SU-DHL-6 (cell line): ENCODE results near the gene MTMR12.

Source experiments
- H2AFZ ChIP-seq: fragments of 200-600 bp; sonication (generic); 2 replicates; pipeline ENCODE4 v1.6.1; 2014; ENCODE audit warnings: low read depth, mild to moderate bottlenecking, moderate library complexity, mixed read lengths, antibody characterized with exemption, low read length; ENCODE audit not compliant: severe bottlenecking
- H3F3A ChIP-seq: fragments of 200-600 bp; shearing (Covaris generic); 2 replicates; pipeline ENCODE4 v1.6.0; 2016; ENCODE audit warnings: antibody characterized with exemption, mild to moderate bottlenecking; ENCODE audit not compliant: insufficient read depth
- H3K27ac ChIP-seq: fragments of 200-600 bp; sonication (generic); 2 replicates; pipeline ENCODE4 v1.5.1; 2016; ENCODE audit warnings: low read depth, mild to moderate bottlenecking, low read length, moderate library complexity, mixed read lengths
- H3K27me3 ChIP-seq: fragments of 200-600 bp; sonication (generic), shearing (Covaris generic); 2 replicates; pipeline ENCODE4 v1.6.0; 2014; ENCODE audit warnings: mild to moderate bottlenecking, low read length
- H3K36me3 ChIP-seq: fragments of 200-600 bp; sonication (generic); 2 replicates; pipeline ENCODE4 v1.6.1; 2014; ENCODE audit warnings: mild to moderate bottlenecking, low read length, mixed read lengths
- H3K4me2 ChIP-seq: fragments of 300-600, 200-600 bp; shearing (Covaris generic), sonication (generic); 2 replicates; pipeline ENCODE4 v1.6.0; 2014; ENCODE audit warnings: low read length, low read depth, mild to moderate bottlenecking; ENCODE audit not compliant: poor library complexity, severe bottlenecking
- H3K4me3 ChIP-seq: fragments of 200-600 bp; sonication (generic); 2 replicates; pipeline ENCODE4 v1.5.1; 2014; ENCODE audit warnings: antibody characterized with exemption, low read length, mild to moderate bottlenecking, mixed read lengths; ENCODE audit not compliant: insufficient read depth, poor library complexity, severe bottlenecking
- H3K79me2 ChIP-seq: fragments of 200-600 bp; sonication (generic); 2 replicates; pipeline ENCODE4 v1.6.1; 2014; ENCODE audit warnings: mild to moderate bottlenecking, low read length, moderate library complexity; ENCODE audit not compliant: insufficient read depth
- H3K9ac ChIP-seq: fragments of 200-600 bp; sonication (generic); 2 replicates; pipeline ENCODE4 v1.7.0; 2014; ENCODE audit warnings: mild to moderate bottlenecking, low read length
- H3K9me2 ChIP-seq: fragments of 200-600 bp; sonication (generic); replicated peaks from 2 replicates; pipeline ENCODE4 v1.6.1; 2014; ENCODE audit warnings: low read length; ENCODE audit not compliant: insufficient read depth
- H3K9me3 ChIP-seq: fragments of 200-600 bp; sonication (generic); 2 replicates; pipeline ENCODE4 v1.6.1; 2014; ENCODE audit warnings: low read length, mixed read lengths; ENCODE audit not compliant: insufficient read depth
- H4K20me1 ChIP-seq: fragments of 200-600 bp; sonication (generic); 2 replicates; pipeline ENCODE4 v1.6.1; 2014; ENCODE audit warnings: low read depth, mild to moderate bottlenecking, antibody characterized with exemption, low read length, moderate library complexity, mixed read lengths
- CTCF ChIP-seq: fragments of 200-600 bp; sonication (generic); IDR thresholded peaks from one replicate; pipeline ENCODE4 v1.5.1; 2017; ENCODE audit warnings: antibody characterized with exemption, mild to moderate bottlenecking, low read length, moderate library complexity; ENCODE audit not compliant: insufficient read depth, poor library complexity, severe bottlenecking
- EZH2phosphoT487 ChIP-seq: fragments of 200-600 bp; sonication (generic), shearing (Covaris generic); conservative IDR thresholded peaks from 2 replicates; pipeline ENCODE4 v1.6.1; 2018; ENCODE audit warnings: mild to moderate bottlenecking, antibody characterized with exemption, low read length, moderate library complexity, mixed read lengths

The MTMR12 gene

GRCh38 chr5:32279786-32280185, 33.0 kb downstream of the MTMR12 start:
- no peak overlapping the region for H3K27ac ChIP-seq
- H3K27me3 ChIP-seq = no peaks in the 10 kb centered on the region
- no peak for TF ChIP-seq CTCF
- no peak for TF ChIP-seq EZH2phosphoT487
- H3K4me3 ChIP-seq = no peak overlapping the region
- no peak overlapping the region for H3K4me2 ChIP-seq
- H4K20me1 ChIP-seq = no peaks in the 10 kb centered on the region
- H3K79me2 ChIP-seq = peaks cover 41% of the 10 kb centered on the region
- no peaks in the 10 kb centered on the region for H3K9me2 ChIP-seq
- no peaks in the 10 kb centered on the region; the same call in 1 of the 2 replicates for H3F3A ChIP-seq
- no peak overlapping the region for H2AFZ ChIP-seq
- H3K9ac ChIP-seq = no peak overlapping the region
- no peaks in the 10 kb centered on the region for H3K9me3 ChIP-seq
- no peaks in the 10 kb centered on the region for H3K36me3 ChIP-seq

DNA sequence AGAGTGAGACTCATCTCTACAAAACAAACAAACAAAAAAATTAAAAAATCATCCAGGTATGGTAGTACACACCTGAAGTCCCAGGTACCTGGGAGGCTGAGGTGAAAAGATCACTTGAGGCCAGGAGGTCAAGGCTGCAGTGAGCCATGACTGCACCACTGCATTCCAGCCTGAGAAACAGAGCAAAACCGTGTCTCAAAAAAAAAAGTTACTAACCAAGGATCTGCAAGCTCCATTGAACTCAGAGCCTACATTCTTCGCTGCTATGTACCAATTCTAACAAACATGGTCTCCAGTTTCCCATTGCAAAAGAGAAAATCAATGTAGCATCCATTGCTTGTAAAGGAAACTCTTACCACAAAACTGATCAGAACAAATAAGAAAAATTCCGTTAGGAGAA, 33.5 kb downstream of the MTMR12 start:
- Histone ChIP-seq H3F3A (no peaks in the 10 kb centered on the region; the same call in 1 of the 2 replicates), H3K27me3 (no peaks in the 10 kb centered on the region), H3K27ac (no peak overlapping the region), H3K36me3 (no peaks in the 10 kb centered on the region), H3K4me2 (no peak overlapping the region), H3K9me2 (no peaks in the 10 kb centered on the region), H3K9me3 (no peaks in the 10 kb centered on the region), H3K79me2 (peaks cover 36% of the 10 kb centered on the region; the same call in 1 of the 2 replicates), H2AFZ (no peak overlapping the region), H3K9ac (no peak overlapping the region), H4K20me1 (no peaks in the 10 kb centered on the region), H3K4me3 (no peak overlapping the region)
- TF ChIP-seq EZH2phosphoT487 (no peak), CTCF (no peak)

GRCh38 chr5:32278406-32278805, 34.3 kb downstream of the MTMR12 start:
- Histone ChIP-seq H3F3A (no peaks in the 10 kb centered on the region; the same call in 1 of the 2 replicates), H3K79me2 (peaks cover 31% of the 10 kb centered on the region; the same call in 1 of the 2 replicates), H3K27ac (no peak overlapping the region), H3K9ac (no peak overlapping the region), H3K9me2 (no peaks in the 10 kb centered on the region), H3K36me3 (no peaks in the 10 kb centered on the region), H3K4me2 (no peak overlapping the region), H4K20me1 (no peaks in the 10 kb centered on the region), H3K4me3 (no peak overlapping the region), H2AFZ (no peak overlapping the region), H3K9me3 (no peaks in the 10 kb centered on the region), H3K27me3 (no peaks in the 10 kb centered on the region)
- TF ChIP-seq EZH2phosphoT487 (no peak), CTCF (no peak)
